HEK293 (cell line): ENCODE data around the gene FOXS1.

Experiments
- CTCF ChIA-PET: fragments of 350-600 bp; formaldehyde crosslinking; extraction: SDS; loops from one replicate; lab custom pipeline; 2021; ENCODE audit warnings: antibody characterized with exemption; lab: Yijun Ruan, JAX
- POLR2A ChIA-PET: fragments of 300-600 bp; formaldehyde crosslinking; extraction: SDS; loops from one replicate; lab custom pipeline; 2020; ENCODE audit warnings: antibody characterized with exemption, inconsistent platforms; lab: Yijun Ruan, JAX
- H3K27ac ChIP-seq: fragments of 200-500 bp; sonication (Bioruptor generic); 2 replicates; pipeline ENCODE4 v1.5.1; 2014; ENCODE audit warnings: low read depth, low read length, control low read depth, inconsistent platforms; ENCODE audit errors: extremely low read depth
- H3K36me3 ChIP-seq, 2 experiments: fragments of 200-500 bp in 1 of 2; sonication (Bioruptor generic) in 1 of 2; 1 replicate in 1 of 2; 2 replicates in 1 of 2; pipeline ENCODE4 v1.5.1; 2014 to 2017; ENCODE audit warnings: inconsistent platforms in 2 of 2, low read length in 2 of 2; ENCODE audit not compliant: control insufficient read depth in 2 of 2, insufficient read depth in 1 of 2
- H3K4me1 ChIP-seq: fragments of 200-500 bp; sonication (Bioruptor generic); 2 replicates; pipeline ENCODE4 v1.5.1; 2014; ENCODE audit warnings: mild to moderate bottlenecking, low read length, inconsistent platforms; ENCODE audit not compliant: control insufficient read depth, insufficient read depth
- H3K4me3 ChIP-seq: 2 replicates; pipeline ENCODE4 v1.5.1; 2011; ENCODE audit warnings: low read depth, mild to moderate bottlenecking, control low read depth, low read length, moderate library complexity
- H3K9me3 ChIP-seq: fragments of 200-500 bp; sonication (Bioruptor generic); 2 replicates; pipeline ENCODE4 v1.5.1; 2014; ENCODE audit warnings: low read depth, low read length, inconsistent platforms; ENCODE audit not compliant: control insufficient read depth, insufficient read depth
- EGR2 ChIP-seq: fragments of 450-650 bp; formaldehyde crosslinking; IDR thresholded peaks from 2 replicates; pipeline ENCODE4 v1.5.1; 2016; ENCODE audit warnings: low read depth, missing biosample characterization, missing genetic modification characterization
- FEZF1 ChIP-seq: fragments of 450-650 bp; formaldehyde crosslinking; IDR thresholded peaks from 2 replicates; pipeline ENCODE4 v1.5.1; 2016; ENCODE audit warnings: missing biosample characterization, missing genetic modification characterization
- GLIS2 ChIP-seq: fragments of 450-650 bp; formaldehyde crosslinking; IDR thresholded peaks from 2 replicates; pipeline ENCODE4 v1.5.1; 2016; ENCODE audit warnings: missing biosample characterization, missing genetic modification characterization
- ZBTB17 ChIP-seq: fragments of 450-650 bp; formaldehyde crosslinking; IDR thresholded peaks from 2 replicates; pipeline ENCODE4 v1.5.1; 2016; ENCODE audit warnings: missing biosample characterization, missing genetic modification characterization
- ZFHX2 ChIP-seq: fragments of 450-650 bp; formaldehyde crosslinking; conservative IDR thresholded peaks from 2 replicates; pipeline ENCODE4 v1.5.1; 2016; ENCODE audit warnings: missing biosample characterization, missing genetic modification characterization
- ZIC2 ChIP-seq: fragments of 450-650 bp; formaldehyde crosslinking; IDR thresholded peaks from 2 replicates; pipeline ENCODE4 v1.5.1; 2016; ENCODE audit warnings: missing biosample characterization, missing genetic modification characterization
- ZNF16 ChIP-seq: fragments of 450-650 bp; formaldehyde crosslinking; IDR thresholded peaks from 2 replicates; pipeline ENCODE4 v1.5.1; 2016; ENCODE audit warnings: low read depth, missing biosample characterization, missing genetic modification characterization
- ZNF211 ChIP-seq: fragments of 450-650 bp; formaldehyde crosslinking; IDR thresholded peaks from 2 replicates; pipeline ENCODE4 v1.5.1; 2016; ENCODE audit warnings: low read depth, missing biosample characterization, missing genetic modification characterization
- ZNF521 ChIP-seq: fragments of 450-650 bp; formaldehyde crosslinking; IDR thresholded peaks from 2 replicates; pipeline ENCODE4 v1.5.1; 2017; ENCODE audit warnings: missing biosample characterization, mild to moderate bottlenecking, missing genetic modification characterization
- ZNF560 ChIP-seq: fragments of 450-650 bp; formaldehyde crosslinking; IDR thresholded peaks from 2 replicates; pipeline ENCODE4 v1.5.1; 2017; ENCODE audit warnings: missing biosample characterization, missing genetic modification characterization, borderline replicate concordance
- ZNF610 ChIP-seq: fragments of 450-650 bp; formaldehyde crosslinking; IDR thresholded peaks from 2 replicates; pipeline ENCODE4 v1.5.1; 2016; ENCODE audit warnings: missing biosample characterization, missing genetic modification characterization, borderline replicate concordance
- ZNF747 ChIP-seq: fragments of 450-650 bp; formaldehyde crosslinking; IDR thresholded peaks from 2 replicates; pipeline ENCODE4 v1.5.1; 2016; ENCODE audit warnings: missing biosample characterization, missing genetic modification characterization
- ZNF777 ChIP-seq: fragments of 450-650 bp; formaldehyde crosslinking; IDR thresholded peaks from 2 replicates; pipeline ENCODE4 v1.5.1; 2017; ENCODE audit warnings: missing biosample characterization, missing genetic modification characterization, borderline replicate concordance
- ZSCAN16 ChIP-seq: fragments of 450-650 bp; formaldehyde crosslinking; IDR thresholded peaks from 2 replicates; pipeline ENCODE4 v1.5.1; 2016; ENCODE audit warnings: missing biosample characterization, missing genetic modification characterization
- TF ChIP-seq, protein P1 (sequence below): fragments of 450-650 bp; formaldehyde crosslinking; conservative IDR thresholded peaks from 2 replicates; pipeline ENCODE4 v1.5.1; 2016; ENCODE audit warnings: low read depth, missing biosample characterization, missing genetic modification characterization
- TF ChIP-seq, protein P2 (sequence below): fragments of 450-650 bp; formaldehyde crosslinking; IDR thresholded peaks from 2 replicates; pipeline ENCODE4 v1.5.1; 2016; ENCODE audit warnings: missing biosample characterization, missing genetic modification characterization
- TF ChIP-seq, protein P3 (sequence below): fragments of 450-650 bp; formaldehyde crosslinking; IDR thresholded peaks from 2 replicates; pipeline ENCODE4 v1.5.1; 2016; ENCODE audit warnings: missing biosample characterization, missing genetic modification characterization
- TF ChIP-seq, protein P4 (sequence below): fragments of 450-650 bp; formaldehyde crosslinking; IDR thresholded peaks from 2 replicates; pipeline ENCODE4 v1.5.1; 2016; ENCODE audit warnings: missing biosample characterization, missing genetic modification characterization
- TF ChIP-seq, protein P5 (sequence below): fragments of 450-650 bp; formaldehyde crosslinking; IDR thresholded peaks from 2 replicates; pipeline ENCODE4 v1.5.1; 2016; ENCODE audit warnings: missing biosample characterization, missing genetic modification characterization

Gene FOXS1

DNA sequence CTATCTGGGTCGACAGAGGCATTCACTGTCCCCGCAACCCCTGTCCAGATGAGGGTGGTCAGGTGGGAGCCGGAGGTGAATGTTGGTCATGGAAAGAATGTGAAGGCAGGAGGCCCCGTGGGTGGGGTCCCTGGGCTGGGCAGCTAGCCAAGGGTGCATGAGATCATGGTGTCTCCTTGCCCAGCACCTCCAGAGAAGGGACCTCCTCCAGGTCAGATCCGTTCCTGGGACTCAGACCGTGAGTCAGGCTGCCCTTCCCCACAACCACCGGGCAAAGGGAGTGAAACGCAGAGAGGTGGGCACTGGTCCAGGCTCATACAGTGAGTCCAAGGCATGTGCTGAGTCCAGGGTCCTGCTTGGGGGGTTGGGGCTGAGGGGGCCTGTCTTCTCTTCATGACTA is 3.5 kb downstream of the FOXS1 start (continued):
- TF ChIP-seq, protein P1, sequence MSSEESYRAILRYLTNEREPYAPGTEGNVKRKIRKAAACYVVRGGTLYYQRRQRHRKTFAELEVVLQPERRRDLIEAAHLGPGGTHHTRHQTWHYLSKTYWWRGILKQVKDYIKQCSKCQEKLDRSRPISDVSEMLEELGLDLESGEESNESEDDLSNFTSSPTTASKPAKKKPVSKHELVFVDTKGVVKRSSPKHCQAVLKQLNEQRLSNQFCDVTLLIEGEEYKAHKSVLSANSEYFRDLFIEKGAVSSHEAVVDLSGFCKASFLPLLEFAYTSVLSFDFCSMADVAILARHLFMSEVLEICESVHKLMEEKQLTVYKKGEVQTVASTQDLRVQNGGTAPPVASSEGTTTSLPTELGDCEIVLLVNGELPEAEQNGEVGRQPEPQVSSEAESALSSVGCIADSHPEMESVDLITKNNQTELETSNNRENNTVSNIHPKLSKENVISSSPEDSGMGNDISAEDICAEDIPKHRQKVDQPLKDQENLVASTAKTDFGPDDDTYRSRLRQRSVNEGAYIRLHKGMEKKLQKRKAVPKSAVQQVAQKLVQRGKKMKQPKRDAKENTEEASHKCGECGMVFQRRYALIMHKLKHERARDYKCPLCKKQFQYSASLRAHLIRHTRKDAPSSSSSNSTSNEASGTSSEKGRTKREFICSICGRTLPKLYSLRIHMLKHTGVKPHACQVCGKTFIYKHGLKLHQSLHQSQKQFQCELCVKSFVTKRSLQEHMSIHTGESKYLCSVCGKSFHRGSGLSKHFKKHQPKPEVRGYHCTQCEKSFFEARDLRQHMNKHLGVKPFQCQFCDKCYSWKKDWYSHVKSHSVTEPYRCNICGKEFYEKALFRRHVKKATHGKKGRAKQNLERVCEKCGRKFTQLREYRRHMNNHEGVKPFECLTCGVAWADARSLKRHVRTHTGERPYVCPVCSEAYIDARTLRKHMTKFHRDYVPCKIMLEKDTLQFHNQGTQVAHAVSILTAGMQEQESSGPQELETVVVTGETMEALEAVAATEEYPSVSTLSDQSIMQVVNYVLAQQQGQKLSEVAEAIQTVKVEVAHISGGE (tag by site-specific recombination): no peak
- no peak for TF ChIP-seq ZNF777 (tag by site-specific recombination)
- TF ChIP-seq, protein P2, sequence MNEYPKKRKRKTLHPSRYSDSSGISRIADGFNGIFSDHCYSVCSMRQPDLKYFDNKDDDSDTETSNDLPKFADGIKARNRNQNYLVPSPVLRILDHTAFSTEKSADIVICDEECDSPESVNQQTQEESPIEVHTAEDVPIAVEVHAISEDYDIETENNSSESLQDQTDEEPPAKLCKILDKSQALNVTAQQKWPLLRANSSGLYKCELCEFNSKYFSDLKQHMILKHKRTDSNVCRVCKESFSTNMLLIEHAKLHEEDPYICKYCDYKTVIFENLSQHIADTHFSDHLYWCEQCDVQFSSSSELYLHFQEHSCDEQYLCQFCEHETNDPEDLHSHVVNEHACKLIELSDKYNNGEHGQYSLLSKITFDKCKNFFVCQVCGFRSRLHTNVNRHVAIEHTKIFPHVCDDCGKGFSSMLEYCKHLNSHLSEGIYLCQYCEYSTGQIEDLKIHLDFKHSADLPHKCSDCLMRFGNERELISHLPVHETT (tag by site-specific recombination): no peak
- TF ChIP-seq EGR2: peak; percentile 88
- TF ChIP-seq, protein P3, sequence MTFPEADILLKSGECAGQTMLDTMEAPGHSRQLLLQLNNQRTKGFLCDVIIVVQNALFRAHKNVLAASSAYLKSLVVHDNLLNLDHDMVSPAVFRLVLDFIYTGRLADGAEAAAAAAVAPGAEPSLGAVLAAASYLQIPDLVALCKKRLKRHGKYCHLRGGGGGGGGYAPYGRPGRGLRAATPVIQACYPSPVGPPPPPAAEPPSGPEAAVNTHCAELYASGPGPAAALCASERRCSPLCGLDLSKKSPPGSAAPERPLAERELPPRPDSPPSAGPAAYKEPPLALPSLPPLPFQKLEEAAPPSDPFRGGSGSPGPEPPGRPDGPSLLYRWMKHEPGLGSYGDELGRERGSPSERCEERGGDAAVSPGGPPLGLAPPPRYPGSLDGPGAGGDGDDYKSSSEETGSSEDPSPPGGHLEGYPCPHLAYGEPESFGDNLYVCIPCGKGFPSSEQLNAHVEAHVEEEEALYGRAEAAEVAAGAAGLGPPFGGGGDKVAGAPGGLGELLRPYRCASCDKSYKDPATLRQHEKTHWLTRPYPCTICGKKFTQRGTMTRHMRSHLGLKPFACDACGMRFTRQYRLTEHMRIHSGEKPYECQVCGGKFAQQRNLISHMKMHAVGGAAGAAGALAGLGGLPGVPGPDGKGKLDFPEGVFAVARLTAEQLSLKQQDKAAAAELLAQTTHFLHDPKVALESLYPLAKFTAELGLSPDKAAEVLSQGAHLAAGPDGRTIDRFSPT: peak; percentile 26; the same call in 1 of the 2 replicates
- TF ChIP-seq ZIC2 (tag by site-specific recombination): peak; percentile 32
- peak; percentile 62 for TF ChIP-seq GLIS2 (tag by site-specific recombination)

DNA sequence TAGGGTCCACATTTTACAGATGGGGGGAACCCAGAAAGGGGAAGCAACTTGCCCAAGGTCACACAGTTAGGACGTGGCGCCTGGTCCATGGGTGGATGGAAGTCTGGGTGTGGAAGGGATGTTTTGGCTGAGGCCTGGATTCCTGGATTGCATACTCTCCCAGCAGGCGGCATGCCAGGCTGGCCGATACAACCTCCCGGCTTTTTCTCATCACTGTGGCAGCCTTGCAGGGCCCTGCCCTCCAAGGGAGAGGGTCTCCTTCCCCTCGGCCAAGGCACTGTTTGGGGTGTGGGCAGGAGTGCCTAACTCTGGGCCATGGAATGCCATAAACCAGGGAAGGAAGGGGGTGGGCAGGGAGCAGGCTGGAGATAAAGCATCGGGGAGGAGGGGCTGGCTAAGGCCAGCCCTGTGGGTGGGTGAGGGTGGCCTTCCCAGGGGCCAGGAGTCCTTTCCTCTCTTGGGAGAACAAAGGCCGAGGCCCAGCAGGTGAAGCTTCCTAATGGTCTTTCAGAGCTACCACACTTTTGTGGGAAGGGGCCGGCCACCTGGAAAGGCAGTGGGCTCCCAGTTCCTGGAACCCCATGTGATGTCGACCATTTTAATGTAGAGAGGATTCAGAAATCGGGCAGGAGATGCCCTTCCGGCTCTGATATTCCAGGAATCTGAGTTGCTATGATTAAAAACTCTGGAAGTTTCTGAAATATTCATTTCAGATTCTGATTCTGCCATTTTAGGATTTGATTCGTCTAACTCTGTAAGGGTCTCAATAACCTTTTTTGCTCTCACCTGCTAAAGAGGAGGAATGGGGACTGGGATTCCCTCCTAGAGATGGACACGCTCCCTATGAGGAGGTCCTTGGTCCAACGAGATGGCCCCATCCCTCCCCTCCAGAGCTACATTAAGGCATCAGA is 4.2 kb downstream of the FOXS1 start:
- no peak overlapping the region for H3K27ac ChIP-seq
- H3K4me3 ChIP-seq: no peak overlapping the region
- ChIA-PET CTCF (interaction anchor here (0.6 to 3.7 kb wide), 3 partner anchors 11 to 812 kb away, joined by 3 to 17 read pairs (median 3); no protein-coding TSS in a partner anchor), POLR2A (no interaction called here)
- no peaks in the 10 kb centered on the region for H3K36me3 ChIP-seq
- H3K9me3 ChIP-seq: no peaks in the 10 kb centered on the region
- no peaks in the 10 kb centered on the region for H3K4me1 ChIP-seq
- no peak for TF ChIP-seq ZSCAN16 (tag by site-specific recombination)
- no peak for TF ChIP-seq ZNF16 (tag by site-specific recombination)
- TF ChIP-seq ZNF747 (tag by site-specific recombination): no peak
- peak; percentile 47 for TF ChIP-seq ZFHX2 (tag by site-specific recombination)
- TF ChIP-seq, protein P4, sequence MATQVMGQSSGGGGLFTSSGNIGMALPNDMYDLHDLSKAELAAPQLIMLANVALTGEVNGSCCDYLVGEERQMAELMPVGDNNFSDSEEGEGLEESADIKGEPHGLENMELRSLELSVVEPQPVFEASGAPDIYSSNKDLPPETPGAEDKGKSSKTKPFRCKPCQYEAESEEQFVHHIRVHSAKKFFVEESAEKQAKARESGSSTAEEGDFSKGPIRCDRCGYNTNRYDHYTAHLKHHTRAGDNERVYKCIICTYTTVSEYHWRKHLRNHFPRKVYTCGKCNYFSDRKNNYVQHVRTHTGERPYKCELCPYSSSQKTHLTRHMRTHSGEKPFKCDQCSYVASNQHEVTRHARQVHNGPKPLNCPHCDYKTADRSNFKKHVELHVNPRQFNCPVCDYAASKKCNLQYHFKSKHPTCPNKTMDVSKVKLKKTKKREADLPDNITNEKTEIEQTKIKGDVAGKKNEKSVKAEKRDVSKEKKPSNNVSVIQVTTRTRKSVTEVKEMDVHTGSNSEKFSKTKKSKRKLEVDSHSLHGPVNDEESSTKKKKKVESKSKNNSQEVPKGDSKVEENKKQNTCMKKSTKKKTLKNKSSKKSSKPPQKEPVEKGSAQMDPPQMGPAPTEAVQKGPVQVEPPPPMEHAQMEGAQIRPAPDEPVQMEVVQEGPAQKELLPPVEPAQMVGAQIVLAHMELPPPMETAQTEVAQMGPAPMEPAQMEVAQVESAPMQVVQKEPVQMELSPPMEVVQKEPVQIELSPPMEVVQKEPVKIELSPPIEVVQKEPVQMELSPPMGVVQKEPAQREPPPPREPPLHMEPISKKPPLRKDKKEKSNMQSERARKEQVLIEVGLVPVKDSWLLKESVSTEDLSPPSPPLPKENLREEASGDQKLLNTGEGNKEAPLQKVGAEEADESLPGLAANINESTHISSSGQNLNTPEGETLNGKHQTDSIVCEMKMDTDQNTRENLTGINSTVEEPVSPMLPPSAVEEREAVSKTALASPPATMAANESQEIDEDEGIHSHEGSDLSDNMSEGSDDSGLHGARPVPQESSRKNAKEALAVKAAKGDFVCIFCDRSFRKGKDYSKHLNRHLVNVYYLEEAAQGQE: no peak
- peak; percentile 75 for TF ChIP-seq EGR2
- TF ChIP-seq ZNF610 (tag by site-specific recombination): no peak
- TF ChIP-seq ZNF560 (tag by site-specific recombination): no peak
- no peak for TF ChIP-seq FEZF1 (tag by site-specific recombination)
- TF ChIP-seq ZNF521 (tag by site-specific recombination): no peak
- no peak for TF ChIP-seq ZBTB17 (tag by site-specific recombination)
- no peak for TF ChIP-seq ZNF211
- TF ChIP-seq, protein P5, sequence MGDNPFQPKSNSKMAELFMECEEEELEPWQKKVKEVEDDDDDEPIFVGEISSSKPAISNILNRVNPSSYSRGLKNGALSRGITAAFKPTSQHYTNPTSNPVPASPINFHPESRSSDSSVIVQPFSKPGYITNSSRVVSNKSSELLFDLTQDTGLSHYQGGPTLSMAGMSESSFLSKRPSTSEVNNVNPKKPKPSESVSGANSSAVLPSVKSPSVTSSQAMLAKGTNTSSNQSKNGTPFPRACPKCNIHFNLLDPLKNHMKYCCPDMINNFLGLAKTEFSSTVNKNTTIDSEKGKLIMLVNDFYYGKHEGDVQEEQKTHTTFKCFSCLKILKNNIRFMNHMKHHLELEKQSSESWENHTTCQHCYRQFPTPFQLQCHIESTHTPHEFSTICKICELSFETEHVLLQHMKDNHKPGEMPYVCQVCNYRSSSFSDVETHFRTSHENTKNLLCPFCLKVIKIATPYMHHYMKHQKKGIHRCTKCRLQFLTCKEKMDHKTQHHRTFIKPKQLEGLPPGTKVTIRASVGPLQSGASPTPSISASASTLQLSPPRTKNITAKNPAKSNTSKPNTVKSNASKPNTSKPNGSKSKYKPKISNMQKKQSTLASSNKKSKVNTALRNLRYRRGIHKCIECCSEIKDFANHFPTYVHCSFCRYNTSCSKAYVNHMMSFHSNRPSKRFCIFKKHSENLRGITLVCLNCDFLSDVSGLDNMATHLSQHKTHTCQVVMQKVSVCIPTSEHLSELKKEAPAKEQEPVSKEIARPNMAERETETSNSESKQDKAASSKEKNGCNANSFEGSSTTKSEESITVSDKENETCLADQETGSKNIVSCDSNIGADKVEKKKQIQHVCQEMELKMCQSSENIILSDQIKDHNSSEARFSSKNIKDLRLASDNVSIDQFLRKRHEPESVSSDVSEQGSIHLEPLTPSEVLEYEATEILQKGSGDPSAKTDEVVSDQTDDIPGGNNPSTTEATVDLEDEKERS (tag by site-specific recombination): no peak
